ENCODE measurements around the gene EEF2.

Gene EEF2

DNA sequence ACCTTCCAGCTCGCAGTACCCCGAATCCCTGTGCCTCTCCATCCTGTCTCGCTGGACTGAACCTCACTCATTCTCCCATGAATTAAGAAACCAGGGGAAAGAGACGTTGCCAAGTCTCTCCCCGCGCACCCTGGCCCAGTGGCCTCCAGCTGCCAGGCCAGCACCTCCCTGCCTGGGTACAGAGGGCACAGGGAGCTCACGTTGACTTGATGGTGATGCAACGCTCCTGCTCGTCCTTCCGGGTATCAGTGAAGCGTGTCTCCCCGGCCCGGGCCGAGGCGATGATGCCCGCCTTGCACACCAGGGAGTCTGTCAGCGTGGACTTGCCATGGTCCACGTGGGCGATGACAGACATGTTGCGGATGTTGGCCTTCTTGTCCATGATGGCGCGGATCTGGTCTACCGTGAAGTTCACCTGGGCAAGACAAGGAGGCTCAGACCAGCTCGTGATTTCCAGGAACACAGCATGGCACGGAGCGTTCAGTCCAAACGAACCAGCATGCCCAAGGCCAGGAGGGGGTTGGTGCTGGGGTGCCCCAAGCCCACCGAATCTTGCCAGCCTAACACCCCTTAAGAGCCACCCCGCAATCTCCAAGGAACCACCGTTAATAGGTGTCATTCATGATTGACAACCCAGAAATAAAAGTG, 1.2 kb downstream of the EEF2 start:
- no peak for DNase-seq (ENCODE audit: insufficient read length, low spot score)
- FAIRE-seq = no peak

DNA sequence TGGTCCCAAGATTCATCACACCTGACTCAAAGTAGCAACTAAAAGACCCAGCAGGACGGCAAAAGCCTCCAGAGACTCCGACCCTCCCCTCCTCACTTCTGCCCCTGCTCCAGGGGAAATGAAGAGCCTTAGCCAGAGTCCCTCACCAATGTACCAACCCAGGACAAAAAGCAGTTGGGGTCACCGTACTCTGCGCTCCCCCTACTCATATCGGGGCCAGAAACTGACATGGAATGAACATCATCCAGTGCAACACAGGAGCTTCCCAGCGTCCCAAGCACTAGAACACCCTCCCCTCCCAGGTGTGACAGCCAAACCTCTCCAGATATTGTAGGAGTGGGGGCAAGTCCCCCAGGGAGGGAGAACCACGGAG, 1.7 kb downstream of the EEF2 start:
- DNase-seq (ENCODE audit: insufficient read length, low spot score) (no peak), FAIRE-seq (no peak)
- TF ChIP-seq POLR2A (IDR thresholded peaks at IDR 0.05; ENCODE audit: low read depth, low read length) = no peak

More for the DNA sequence above, 1.2 kb downstream of the EEF2 start:
- 0 out of 2 replicates have a peak, but pooled peaks have one; percentile 17 for TF ChIP-seq POLR2A (IDR thresholded peaks at IDR 0.05; ENCODE audit: low read depth, low read length)

DNA sequence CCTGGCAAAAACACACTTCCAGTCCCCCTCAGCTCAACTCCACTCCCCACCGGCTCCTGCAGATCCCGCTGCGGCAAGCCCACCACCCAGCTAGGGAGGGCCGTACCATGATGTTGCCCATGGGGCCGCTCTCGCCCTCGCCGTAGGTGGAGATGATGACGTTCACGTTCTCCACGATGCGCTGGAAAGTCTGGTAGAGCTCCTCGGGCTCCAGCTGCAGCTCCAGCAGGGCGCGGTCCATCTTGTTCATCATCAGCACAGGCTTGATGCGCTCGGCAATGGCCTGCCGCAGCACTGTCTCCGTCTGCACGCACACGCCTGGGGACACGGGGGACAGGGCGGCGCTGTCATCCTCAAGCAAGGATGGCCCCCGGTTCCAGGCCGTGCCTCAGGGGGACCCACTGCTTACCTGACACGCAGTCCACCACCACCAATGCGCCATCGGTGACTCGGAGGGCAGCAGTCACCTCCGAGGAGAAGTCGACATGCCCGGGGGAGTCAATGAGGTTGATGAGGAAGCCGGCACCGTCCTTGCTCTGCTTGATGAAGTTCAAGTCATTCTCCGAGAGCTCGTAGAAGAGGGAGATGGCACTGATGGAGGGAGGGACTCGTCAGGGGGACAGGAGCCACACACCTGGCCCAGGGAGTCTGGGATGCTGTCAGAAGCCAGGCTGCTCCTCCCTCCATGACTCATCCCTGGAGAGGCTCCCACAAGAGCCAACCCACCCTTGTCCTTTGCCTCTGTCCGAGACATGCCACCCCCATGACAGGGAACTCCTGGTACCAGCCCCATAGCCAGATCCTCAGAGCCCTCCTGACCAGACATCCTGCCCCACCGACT, 2.3 kb downstream of the EEF2 start:
- FAIRE-seq (no peak), DNase-seq (ENCODE audit: insufficient read length, low spot score) (no peak)
- TF ChIP-seq POLR2A (IDR thresholded peaks at IDR 0.05; ENCODE audit: low read depth, low read length) = no peak

DNA sequence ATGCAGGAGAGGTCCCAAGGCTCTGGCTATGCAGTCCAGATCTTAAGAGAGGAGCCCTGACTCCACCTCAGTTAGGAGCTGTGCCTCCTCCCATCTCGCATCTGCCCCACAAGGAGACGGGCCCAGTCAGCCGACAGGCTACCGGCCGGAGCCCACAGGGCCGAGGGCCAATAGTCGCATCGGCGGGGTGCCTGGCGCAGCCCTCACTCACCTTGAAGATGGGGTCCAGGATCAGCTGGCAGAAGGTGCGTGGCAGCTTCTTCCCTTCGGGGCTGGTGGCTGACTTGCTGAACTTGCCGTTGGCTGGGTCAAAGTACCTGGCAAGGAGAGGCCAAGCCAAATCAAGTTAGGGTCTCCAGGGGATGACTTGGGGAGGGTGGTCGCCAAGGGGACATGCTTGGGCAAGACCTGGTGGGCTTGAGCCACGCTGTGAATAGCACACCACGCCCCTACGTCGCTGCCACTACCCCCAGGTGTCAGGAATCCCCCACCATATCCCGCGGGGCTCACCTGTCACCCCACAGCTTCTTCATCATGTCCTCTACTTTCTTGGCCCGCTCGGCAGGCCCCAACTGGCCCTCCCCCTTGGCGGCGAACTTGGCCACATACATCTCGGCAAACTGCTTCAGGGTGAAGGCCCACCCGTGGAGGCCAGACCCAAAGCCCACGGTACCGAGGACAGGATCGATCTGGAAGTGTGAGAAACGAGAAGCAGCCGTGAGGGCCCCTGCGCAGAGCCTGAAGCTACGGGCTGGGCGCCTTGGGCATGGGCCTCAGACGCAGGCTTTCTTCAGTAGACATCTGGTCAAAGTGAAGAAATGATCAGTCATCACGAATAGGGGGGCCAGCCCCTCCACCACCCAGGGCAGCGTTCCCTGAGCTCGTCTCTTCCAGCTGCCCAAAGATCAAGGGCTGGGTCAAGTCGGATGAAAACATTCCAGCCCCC, 3.3 kb downstream of the EEF2 start:
- TF ChIP-seq POLR2A (IDR thresholded peaks at IDR 0.05; ENCODE audit: low read depth, low read length) = no peak
- FAIRE-seq (no peak), DNase-seq (ENCODE audit: insufficient read length, low spot score) (no peak)

DNA sequence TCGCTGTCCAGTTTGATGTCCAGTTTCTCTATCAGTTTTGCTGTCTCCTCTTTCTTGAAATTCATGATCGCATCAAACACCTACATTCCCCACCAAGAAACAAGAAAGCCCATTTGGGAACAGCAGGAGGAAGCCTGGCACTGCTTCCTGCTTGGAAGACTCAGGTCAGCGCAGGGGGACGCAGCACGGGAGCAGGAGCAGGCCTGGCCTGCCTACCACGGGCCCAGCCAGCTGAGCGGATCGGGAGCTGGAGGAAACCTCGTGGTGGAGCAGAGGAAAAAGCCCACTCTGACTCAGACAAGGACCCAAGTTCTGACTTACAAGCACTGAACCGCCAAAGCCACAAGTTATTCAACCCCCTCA, 3.9 kb downstream of the EEF2 start:
- TF ChIP-seq POLR2A (IDR thresholded peaks at IDR 0.05; ENCODE audit: low read depth, low read length) = no peak
- FAIRE-seq = no peak
- DNase-seq (ENCODE audit: insufficient read length, low spot score) = no peak

DNA sequence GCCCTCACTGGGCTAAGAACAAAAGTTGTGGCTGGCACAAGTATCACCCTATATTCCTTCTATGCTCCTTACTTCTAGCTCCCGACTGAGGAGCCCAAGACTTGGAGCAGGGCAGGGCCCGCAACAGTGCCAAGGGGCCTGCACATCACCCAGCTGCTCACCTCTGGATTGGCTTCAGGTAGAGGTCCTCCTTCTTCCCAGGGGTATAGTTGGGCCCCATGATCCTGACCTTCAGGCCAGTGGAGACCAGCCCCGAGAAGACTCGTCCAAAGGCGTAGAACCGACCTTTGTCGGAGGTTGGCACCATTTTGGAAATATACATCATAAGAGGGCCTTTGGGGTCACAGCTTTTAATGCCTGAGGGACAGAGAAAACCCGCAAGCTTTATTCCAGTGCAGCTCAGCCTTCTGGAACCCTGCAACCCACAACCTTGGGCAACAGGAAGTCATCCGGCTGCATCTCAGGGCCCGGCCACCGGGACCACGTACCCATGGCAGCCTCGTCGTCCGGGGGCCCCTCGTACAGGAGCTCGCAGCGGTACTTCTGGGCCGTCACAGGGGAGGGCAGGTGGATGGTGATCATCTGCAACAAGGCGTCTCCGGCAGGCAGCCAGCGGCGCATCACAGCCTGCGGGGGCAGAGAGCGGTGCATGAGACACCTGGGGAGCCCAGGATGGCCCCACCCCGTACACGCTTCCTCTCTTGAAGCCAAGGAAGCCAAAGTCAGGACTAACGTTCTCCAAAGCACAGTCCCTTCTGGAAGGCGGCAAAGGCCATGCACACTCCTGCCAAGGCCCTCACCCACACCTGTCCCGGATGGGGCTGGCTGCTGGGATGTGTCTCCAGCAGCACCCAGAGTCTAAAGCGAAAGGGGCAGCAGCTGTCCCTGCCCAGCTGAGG, 4.7 kb downstream of the EEF2 start:
- no peak for DNase-seq (ENCODE audit: insufficient read length, low spot score)
- no peak for TF ChIP-seq POLR2A (IDR thresholded peaks at IDR 0.05; ENCODE audit: low read depth, low read length)
- FAIRE-seq = no peak

DNA sequence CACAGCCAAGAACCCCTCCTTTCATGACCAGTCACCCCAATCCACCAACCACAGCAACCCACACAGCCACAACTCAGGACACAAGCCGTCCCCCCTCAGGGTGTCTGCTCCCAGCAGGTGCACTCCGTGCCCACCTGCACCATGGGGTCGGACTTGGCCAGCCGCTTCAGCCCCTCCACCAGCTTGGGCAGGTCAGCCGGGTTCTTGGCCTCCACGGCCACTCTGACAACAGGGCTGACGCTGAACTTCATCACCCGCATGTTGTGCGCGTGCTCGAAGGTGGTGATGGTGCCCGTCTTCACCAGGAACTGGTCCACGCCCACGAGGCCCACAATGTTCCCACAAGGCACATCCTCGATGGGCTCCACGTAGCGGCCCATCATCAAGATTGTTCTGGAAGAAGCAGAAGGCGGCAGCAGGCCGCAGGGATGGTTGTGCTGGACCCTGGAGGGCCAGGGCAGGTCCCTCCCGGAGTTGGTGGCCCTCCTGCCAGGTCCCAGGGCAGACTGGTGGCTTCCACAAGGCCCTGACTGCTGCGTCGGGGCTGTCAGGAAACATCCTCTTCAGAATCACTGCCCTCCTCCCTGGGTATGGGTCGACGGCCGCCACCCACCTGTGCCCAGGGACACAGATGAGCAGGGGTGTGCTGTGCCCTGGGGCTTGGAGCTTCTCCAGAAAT, 5.5 kb downstream of the EEF2 start:
- DNase-seq (ENCODE audit: insufficient read length, low spot score) (no peak), FAIRE-seq (no peak)
- no peak for TF ChIP-seq POLR2A (IDR thresholded peaks at IDR 0.05; ENCODE audit: low read depth, low read length)

DNA sequence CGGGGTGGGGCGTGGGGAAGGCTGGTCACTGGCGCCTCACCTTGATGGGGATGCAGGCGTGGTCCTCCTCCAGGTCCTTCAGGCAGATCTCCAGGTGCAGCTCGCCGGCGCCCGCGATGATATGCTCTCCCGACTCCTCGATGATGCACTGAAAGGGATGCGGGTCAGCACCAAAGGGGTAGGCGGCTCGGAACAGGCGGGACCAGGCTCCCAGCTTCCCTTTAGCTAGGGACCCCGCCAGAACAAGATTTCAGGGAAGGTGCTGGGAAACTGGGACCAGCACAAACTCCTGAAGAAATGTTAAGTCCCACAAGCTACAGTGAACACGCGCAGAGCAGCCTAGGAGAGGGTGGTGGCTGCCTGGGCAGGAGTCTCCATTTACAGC, 6.0 kb downstream of the EEF2 start:
- FAIRE-seq (no peak), DNase-seq (ENCODE audit: insufficient read length, low spot score) (no peak)
- TF ChIP-seq POLR2A (IDR thresholded peaks at IDR 0.05; ENCODE audit: low read depth, low read length) = no peak

DNA sequence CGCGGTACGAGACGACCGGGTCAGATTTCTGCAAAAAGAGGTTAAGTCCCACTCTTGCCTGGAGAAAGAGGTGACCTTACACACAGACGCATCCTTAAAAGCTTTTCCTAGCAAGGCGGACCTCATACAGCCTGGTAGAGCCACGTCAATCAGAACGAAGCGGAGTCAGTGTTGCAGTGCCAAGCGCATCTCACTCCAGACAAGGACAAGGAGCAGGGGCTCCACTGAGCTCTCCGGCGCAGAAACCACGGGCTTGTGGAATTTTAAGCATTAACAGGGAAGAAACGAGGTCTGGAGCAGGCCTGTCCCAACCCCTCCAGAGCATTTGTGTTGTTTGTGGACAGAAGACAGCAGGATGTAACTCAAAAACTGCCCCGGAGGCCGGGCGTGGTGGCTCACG, 7.1 kb downstream of the EEF2 start:
- DNase-seq (ENCODE audit: insufficient read length, low spot score) = no peak
- FAIRE-seq = no peak
- no peak for TF ChIP-seq POLR2A (IDR thresholded peaks at IDR 0.05; ENCODE audit: low read depth, low read length)

DNA sequence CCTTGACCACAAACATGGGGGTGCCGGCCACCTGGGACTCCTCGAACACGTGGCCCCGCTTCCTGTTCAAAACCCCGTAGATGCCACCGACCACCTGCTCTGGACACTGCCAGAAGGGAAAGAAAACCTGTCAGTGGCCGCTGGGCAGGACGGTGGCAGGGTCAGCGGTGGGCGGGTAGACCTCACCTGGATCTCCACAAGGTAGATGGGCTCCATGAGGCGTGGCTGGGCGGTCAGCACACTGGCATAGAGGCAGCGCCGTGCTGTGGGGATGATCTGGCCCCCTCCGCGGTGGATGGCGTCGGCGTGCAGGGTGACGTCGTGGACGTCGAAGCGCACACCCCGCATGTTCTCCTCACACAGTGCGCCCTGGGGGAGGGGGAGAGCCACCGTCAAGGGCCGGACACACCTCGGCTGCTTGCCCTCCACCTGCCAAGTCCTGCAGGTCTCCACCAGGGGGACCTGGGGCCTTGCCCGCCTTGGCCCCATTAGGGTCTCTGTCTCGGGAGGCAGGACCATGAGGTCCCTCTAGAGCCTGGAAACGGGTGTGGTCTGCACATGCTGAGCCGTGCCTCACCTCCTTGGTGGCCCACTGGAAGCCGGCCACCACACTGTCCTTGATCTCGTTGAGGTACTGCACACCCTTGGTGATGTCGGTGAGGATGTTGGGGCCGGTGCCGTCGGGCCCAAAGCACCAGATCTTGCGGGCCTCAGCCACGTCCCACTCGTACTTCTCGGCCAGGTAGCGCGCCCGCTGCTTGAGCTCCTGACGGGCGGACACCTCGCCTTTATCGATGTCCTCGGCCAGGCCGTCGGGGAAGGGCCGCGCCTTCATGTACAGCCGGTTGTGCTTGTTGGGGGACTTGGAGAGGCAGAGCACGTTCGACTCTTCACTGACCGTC, 7.8 kb downstream of the EEF2 start:
- DNase-seq (ENCODE audit: insufficient read length, low spot score) = no peak
- TF ChIP-seq POLR2A (IDR thresholded peaks at IDR 0.05; ENCODE audit: low read depth, low read length) = no peak
- no peak for FAIRE-seq

DNA sequence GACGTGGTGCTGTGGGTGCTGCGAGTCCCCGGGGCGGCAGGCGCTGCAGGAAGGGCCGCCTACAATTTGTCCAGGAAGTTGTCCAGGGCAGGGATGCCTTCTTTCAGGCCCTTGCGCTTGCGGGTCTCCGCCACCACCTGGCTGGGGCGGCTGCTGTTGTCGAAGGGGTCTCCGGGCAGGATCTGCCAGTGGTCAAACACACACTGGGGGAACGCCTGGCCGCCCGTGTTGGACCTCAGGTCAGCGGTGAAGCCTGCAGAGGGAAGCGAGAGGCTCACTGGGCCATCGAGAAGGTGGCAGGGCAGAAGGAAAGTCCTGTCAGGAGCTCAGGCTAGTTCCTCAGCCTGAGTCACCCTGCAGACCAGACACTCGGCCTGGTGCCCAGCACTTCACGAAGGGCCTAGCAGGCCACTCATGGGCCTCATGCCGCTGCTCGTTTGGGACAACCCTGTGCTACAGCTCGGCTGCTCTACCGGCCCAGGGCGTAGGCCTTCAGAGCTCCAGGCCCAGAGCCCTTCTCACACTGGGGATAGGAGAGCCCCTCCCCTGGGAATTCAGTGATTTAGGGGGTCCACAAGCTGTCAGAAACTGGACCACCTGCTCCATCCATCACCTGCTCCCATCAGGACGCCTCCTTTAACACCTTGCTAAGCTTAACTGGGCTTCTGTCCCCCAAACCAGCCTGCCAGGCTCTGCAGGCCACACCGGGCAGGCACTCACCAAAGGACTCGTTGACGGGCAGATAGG, 8.6 kb downstream of the EEF2 start:
- TF ChIP-seq POLR2A (IDR thresholded peaks at IDR 0.05; ENCODE audit: low read depth, low read length) = no peak
- FAIRE-seq (no peak), DNase-seq (ENCODE audit: insufficient read length, low spot score) (no peak)
